Measurements from ENCODE around the gene CCDC33.
A peak's percentile ranks its signal among the peaks of the same experiment; 100 is the strongest.

CCDC33 gene

GRCh38 chr15:74339371-74339770 is 103.2 kb downstream of the CCDC33 start:
- no peak for DNase-seq (ENCODE audit: low read depth)
- H3K4me3 ChIP-seq (ENCODE audit: control insufficient read depth, low read depth, low read length) = no peak overlapping the region
- no peak for TF ChIP-seq CTCF (conservative IDR thresholded peaks at IDR 0.05; ENCODE audit: control insufficient read depth, insufficient read depth, low read depth, low read length)

- no peak overlapping the region for H3K4me3 ChIP-seq (ENCODE audit: control insufficient read depth, low read depth, low read length)
- DNase-seq (ENCODE audit: low read depth) = peak; percentile 45
- no peak for TF ChIP-seq CTCF (conservative IDR thresholded peaks at IDR 0.05; ENCODE audit: control insufficient read depth, insufficient read depth, low read depth, low read length)
Measured at GRCh38 chr15:74340150-74340549, 104.0 kb downstream of the CCDC33 start.

GRCh38 chr15:74343127-74343796 is 107.1 kb downstream of the CCDC33 start:
- no peak overlapping the region for H3K4me3 ChIP-seq (ENCODE audit: control insufficient read depth, low read depth, low read length)
- no peak for DNase-seq (ENCODE audit: low read depth)
- no peak for TF ChIP-seq CTCF (conservative IDR thresholded peaks at IDR 0.05; ENCODE audit: control insufficient read depth, insufficient read depth, low read depth, low read length)

- DNase-seq (ENCODE audit: low read depth) = no peak
- H3K4me3 ChIP-seq (ENCODE audit: control insufficient read depth, low read depth, low read length) = no peak overlapping the region
- TF ChIP-seq CTCF (conservative IDR thresholded peaks at IDR 0.05; ENCODE audit: control insufficient read depth, insufficient read depth, low read depth, low read length) = no peak
Measured at GRCh38 chr15:74343797-74344127, 107.6 kb downstream of the CCDC33 start.

- no peak overlapping the region for H3K4me3 ChIP-seq (ENCODE audit: control insufficient read depth, low read depth, low read length)
- TF ChIP-seq CTCF (conservative IDR thresholded peaks at IDR 0.05; ENCODE audit: control insufficient read depth, insufficient read depth, low read depth, low read length) = no peak
- DNase-seq (ENCODE audit: low read depth) = no peak
Measured at GRCh38 chr15:74345051-74345450, 108.9 kb downstream of the CCDC33 start.

GRCh38 chr15:74347757-74348250 is 111.7 kb downstream of the CCDC33 start:
- TF ChIP-seq CTCF (conservative IDR thresholded peaks at IDR 0.05; ENCODE audit: control insufficient read depth, insufficient read depth, low read depth, low read length) = no peak
- no peak for DNase-seq (ENCODE audit: low read depth)

More at GRCh38 chr15:74347757-74348250, 111.7 kb downstream of the CCDC33 start:
- H3K4me3 ChIP-seq (ENCODE audit: control insufficient read depth, low read depth, low read length) = no peak overlapping the region
